NCI-H524 treated with DMSO at 0.1 percent for 48 hours (cell line): Measurements from ENCODE around the gene CYFIP1.

Experiments
- DNase-seq: peaks from one replicate; lab custom pipeline; 2025; lab: John Stamatoyannopoulos, UW

CYFIP1 gene

DNA sequence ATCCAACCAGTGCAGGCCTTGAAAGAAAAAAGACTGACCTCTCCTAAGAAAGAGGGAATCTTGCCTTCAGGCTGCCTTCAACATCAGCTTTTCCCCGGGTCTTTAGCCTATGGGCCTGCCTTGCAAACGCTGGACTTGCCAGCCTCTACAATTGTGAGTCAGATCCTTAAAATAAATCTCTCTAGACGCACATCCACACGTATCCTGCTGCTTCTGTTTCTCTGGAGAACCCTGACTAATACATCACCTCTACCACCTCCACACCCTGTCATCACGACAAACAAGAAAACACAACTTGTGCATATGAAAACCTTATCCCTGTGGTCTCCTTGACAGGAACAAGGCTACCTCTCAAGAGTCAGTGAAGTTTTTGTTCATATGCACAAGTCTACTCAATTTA, 11.8 kb downstream of the CYFIP1 start:
- no peak for DNase-seq

DNA sequence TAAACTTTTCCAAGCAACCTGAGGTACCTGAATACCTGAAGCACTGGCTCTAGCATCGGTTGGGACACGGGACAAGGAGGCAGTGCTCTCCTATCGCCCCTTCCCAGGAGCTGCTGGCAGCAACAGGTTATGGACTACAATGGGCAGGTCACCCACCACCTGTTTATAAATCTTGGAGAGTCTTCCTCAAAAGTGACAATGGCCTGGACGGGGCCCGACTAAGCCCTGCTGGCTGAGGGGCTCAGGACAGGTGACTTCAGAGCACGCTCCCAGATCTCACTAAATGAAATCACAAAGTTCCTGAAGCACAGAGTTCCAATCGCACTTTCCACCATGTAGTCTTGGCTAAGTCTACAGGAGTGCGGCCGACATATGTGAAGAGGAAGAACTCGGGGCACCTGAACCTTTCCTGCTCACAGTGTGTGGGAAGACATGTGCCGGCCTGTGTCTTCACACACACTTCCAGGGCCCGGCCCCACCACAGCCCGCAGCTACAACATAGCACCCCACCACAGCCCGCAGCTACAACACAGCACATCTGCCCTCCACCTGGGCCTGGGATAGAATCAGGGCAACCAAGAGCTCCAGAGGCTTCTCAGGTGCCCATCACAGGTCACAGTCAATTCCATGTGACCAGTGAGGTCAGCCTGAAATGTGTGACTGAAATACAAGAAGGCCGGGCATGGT, 12.9 kb downstream of the CYFIP1 start:
- no peak for DNase-seq

DNA sequence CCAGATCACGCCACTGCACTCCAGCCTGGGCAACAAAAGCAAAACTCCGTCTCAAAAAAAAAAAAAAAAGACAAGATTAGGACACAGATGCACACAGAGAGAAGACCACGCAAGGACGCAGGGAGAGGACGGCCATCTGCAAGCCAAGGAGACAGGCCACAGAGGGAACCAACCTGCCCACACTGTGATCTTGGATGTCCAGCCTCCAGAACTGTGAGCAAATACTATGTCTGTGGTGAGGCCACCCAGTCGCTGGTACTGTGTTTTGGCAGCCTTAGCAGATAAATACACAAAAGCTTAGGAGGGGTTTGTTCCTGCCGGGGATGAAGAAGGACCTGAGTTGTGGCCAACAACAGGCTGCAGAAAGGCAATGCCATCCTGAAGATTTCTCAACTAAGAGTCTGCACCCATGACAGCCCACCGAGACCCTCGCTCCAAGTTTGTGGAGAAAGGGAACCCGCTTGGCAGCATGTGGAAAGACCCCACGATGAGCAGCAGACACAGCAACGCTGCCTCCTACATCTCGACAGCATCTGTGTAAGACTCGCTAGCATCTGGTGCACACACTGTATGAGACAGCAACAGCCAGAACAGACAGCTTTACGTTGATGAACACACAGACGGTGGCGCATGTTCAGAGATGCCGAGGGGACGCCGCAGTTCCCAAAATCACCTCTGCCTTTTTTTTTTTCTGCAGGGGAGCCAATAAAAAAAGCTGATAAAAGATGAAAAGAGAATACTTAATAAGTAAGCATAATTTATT, 13.7 kb downstream of the CYFIP1 start:
- DNase-seq: no peak

DNA sequence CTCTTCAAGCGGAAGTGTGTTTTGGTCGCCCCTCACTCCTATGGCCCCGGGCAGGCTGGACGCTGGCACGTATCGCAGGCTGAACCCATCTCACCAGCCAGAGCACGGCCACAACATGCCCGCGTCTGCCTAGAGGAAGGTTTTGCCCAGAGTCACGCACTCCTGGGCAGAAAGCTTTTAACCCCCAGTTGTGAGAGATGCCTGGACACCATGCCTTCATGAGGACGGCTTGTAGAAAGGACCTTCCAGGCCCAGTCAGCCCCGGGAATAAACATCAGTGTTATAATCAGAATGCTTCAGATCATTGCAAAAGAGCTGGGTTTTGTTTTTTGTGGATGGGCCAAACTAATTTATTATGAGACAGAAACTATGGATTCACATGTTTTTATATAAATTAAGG, 16.5 kb downstream of the CYFIP1 start:
- DNase-seq: no peak

DNA sequence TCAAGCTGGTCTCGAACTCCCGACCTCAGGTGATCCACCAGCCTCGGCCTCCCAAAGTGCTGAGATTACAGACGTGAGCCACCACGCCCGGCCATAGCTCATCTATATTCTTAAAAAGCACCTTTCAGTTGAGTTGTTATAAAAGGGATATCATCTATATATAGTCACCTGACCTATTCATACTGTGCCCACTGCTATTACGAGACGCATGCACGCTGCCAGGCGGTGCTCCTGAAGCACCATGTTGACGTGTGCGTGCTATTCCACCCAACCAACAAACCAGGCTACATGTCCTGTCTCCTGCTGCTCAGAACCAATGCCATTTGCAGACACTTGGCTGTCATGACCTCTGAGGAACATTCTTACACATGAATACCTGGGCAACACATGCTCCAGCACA, 17.6 kb downstream of the CYFIP1 start:
- no peak for DNase-seq

DNA sequence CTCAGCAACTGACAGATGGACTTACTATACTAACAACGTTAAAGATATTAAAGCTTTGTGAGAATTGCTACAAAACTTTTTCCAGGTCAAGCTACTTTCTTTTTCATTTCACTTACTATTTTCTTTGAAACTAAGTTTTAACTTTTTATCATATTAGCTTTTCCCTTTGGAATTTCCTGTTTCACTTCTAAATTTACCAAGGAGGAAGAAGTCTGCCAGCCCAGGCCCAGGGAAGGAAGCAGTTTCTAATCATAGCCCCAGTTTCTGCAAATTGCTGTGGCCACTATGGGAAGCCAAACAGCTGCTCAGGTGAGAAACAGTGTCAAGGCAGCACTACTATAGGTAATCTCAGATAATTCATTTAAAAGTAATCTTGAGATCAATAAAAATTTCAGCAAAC, 18.4 kb downstream of the CYFIP1 start:
- no peak for DNase-seq

DNA sequence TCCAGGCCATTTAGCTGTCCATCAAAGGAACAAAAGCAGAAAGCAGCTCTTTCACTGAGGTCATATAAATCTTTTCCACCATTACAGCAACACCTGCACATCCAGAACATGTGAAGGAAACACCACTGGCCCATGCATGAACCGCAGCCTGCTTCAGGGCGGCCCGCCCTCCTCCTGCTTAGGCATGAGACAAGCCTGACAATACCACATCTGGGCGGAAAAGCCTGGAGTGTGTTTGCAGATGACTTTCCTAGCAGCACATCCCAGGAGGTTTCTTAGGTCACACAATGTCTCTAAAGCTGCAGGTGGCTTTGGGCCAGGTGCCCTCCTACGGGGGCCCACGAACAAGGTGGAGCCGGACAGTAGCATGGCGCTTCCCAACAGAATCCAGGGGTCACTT, 19.6 kb downstream of the CYFIP1 start:
- no peak for DNase-seq

DNA sequence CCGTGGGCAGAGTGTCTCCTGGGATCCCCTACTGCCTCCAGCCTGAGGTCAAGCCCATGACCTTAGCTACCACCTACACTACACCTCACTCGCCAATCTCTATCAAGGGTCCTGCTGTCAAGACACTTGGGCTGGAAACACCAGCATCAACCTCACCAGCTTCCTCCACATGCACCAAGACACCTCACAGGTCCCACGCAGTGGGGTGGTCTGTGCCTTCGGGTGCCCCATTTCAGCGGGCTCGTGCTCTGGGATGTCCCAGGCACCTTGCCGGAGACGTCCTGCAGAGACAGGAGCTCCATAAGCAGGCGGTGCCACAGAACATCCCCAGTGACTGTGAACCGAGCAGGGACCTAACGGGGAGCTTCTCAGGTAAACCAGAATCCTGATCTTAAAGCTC, 20.0 kb downstream of the CYFIP1 start:
- no peak for DNase-seq

DNA sequence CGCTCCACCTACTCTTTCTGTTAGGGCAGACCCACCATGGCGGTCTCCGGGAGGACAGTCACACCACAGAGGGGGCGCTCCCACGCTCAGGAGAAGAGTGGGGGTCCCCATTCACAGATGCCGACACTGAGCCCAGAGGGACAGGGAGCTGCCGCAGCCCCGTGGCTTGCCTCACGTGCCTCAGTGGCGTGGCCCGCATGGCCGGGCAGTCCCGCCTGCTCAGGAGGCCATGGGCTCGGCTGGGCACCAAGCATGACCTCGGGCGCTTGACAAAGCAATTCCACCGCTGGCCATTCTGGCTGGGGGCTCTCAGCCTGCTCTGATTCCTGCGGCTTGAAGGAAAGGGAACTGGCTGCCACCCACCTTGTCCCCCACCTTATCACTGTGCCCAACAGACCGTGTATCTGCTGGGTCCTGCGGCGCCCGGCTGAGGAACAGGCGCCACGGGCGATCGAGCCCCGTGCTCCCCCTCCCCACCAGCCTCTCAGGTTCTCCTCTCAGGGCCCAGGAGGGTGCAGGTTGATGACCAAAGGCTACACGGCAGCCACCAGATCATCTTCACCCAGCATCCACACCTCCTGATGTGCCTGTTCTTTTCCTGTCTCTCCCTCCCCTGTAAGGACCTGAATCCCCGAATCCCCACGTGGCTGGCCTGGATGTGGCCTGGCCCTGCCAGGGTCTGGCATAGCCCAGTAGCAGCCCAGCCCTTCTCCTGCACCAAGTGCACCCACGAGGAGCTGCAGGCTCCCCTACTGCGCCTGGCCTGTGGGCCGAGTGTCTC, 20.7 kb downstream of the CYFIP1 start:
- DNase-seq: no peak

DNA sequence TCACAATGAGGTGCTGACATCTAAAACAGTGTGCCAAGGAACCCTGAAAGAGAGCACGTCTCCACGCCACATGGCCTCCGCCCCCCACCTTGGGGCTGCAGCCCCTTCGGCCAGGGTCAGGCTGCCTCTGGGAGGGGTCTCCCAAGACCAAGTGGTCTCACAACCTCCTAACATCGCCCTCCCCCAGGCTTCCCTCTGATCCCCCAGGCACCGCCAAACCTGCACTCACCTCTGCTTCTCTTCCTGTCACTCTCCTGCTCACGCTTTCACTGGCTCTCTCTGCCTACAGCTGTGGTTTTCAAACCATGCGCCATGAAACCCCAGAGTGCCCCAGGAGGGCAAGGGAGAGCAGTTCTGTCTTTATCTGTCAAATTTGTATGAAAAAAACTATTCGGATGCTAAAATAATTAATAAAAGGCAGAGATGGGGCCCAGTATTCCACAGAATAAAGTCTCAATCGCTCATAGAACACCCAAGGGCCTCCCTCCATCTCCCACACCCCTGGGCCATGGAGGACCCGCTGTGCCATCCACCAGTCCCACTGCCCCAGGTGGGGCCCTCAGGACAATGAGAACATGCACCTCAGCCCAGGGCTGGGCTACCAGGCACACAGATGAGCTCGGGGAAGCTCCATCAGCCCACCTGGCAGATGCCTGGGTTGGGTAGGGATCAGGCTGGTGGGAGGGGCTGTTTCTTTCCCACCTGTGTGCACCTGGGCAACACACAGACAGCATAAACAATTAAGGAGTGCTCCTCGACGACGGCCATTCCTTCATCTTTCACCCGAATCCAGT, 21.5 kb downstream of the CYFIP1 start:
- no peak for DNase-seq

DNA sequence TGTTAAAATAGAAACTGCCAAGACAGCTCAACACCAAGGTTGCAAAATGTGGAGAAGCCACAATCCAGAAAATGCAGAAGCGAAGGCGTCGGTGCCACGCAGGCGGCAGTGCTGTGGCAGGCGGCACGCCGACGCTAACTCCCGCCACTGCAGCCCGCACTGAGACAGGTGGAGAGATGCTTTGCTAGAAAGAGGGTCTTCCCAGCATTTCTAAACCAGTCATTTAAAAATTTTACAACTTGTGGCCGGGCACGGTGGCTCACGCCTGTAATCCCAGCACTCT, 23.2 kb downstream of the CYFIP1 start:
- DNase-seq: no peak

DNA sequence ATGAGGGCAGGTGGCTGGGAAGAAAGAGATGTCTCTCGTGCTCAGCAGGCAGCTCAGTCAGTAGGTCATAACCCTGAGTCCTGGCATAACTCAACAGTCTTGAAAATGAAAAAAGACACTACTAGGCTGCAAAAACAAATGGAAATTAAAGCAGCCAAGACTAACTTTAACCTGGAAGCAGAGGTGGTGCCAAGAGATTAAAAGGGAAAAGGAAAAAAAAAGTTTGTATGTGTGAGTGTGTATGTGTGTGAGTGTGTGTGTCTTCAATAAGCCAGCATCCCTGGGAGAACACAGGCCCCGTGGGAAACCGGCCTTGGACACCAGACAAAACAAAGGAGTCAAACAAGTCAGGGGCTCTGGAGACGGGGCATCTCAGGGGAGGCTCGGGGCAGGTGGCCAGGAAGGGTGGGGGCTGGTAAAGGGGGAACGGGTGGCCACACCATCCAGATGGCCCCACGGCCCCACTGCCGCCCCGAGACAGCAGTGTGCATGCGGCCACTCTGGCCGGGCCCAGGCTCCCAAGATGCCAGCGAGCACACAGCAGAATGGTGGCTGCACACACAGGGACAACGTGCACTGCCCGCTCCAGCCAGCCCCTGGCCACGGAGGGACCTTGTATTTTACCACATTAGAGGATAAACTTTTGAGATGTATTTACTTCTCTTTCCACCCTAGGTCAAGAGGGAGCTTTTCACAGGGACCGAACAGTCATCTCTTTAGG, 23.8 kb downstream of the CYFIP1 start:
- DNase-seq: no peak

DNA sequence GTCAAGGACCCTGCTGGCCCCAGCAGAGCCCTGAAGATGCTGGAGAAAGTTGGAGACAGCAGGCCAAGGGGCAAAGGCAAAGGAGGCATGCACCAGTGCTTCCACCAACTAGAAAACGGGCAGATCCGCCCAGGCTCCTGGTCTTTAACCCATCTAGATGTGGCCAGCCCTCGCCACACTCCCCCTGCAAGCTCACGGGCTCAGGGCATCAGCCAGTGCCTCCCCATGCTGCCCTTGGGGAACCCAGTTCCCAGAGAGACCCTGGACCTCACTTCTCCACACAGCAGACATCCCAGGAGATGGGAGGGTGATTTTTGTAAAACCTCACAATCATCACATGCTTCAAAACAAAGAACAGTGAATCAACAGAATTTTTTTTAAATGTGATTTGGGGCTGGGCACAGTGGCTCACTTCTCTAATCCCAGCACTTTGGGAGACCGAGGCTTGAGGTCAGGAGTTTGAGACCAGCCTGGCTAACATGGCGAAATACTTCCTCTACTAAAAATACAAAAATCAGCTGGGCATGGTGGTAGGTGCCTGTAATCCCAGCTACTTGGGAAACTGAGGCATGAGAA, 24.5 kb downstream of the CYFIP1 start:
- DNase-seq: no peak

DNA sequence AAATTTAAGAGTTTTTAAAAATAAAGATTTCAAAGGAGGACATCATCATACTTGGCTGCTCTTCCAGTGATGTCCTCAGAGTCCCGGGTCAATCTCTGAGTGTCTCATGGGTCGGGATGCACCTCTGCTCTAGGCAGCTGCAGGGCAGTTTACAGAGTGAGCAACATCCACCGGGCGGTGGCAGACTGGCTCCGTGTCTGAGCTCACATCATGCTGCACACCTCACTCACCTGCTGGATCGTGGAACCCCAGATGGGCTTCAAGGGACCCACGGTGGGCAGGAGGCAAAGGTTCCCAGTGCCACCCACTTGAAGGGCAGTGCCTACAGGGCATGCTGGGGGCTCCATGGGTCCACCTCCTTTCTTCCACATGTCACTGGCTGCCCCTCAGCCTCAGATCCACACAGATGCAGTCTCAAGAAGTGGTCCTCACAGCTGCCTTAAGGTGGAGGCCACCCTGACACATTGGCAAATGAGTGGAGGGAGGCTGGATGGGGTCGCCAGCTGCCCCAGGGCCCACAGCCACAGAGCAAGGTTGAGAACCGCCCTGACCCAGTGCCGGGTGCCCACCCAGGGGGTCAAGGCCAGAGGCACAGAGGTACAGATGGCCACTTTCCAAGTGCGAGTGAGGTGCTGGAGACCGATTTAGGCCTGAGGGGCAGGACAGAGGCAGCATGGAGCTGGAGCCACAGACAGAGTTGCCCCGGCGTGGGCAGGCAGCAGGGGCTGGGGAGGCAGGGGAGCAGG, 25.2 kb downstream of the CYFIP1 start:
- no peak for DNase-seq

DNA sequence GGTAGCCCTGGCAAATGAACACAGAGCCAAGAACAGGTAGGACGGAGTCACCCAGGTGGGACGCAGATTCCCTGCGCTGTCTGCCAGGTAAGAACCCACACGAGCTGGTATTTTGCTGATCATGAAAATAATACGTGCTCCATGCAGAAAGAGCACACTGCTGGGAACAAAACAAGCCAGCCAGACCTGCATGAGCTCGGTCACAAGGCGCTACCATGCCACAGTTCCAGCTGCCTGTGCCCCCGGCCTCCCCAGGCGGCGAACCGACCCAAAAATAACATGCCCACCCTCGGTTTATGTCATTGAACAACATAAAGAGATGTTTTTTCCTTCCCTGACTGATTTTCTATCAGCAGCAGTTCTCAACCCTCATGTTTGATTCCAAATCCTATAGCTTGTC, 25.8 kb downstream of the CYFIP1 start:
- no peak for DNase-seq

DNA sequence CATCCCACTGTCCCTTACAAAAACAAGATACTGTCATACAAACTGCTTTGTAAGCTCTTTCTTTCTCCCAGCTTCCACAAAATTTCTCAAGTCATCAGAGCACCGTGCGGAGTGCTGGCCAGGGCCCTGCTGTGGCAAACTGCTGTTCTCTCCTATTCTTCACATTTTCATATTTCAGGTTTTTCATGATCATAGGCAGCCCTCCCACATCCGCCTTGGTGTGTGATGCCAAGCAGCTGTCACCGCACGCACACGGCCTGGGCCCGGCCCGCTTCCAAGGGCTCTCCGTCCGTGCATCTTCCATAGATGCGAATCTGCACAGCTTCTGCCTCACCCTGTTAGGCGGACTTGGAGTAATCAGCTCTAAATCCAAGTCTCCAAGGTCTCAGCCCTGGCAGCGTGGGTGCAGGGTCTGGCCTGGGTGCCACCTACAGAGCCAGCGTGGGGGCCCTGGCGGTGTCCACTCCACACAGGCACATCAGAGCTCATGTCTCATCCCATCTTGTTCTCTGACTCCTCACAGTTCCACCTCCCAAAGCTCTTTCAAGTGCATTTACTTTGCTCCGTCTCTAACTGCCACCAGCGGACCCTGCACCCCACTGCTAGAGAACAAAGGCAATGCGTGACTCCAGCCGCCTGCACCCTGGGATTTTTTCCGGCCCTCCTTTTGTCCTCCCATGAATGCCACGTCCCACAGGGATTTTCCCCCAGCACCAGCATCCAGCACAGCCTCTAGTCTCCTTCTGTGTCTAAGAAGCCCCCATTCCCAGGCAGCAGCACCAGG, 27.2 kb downstream of the CYFIP1 start:
- DNase-seq: no peak

DNA sequence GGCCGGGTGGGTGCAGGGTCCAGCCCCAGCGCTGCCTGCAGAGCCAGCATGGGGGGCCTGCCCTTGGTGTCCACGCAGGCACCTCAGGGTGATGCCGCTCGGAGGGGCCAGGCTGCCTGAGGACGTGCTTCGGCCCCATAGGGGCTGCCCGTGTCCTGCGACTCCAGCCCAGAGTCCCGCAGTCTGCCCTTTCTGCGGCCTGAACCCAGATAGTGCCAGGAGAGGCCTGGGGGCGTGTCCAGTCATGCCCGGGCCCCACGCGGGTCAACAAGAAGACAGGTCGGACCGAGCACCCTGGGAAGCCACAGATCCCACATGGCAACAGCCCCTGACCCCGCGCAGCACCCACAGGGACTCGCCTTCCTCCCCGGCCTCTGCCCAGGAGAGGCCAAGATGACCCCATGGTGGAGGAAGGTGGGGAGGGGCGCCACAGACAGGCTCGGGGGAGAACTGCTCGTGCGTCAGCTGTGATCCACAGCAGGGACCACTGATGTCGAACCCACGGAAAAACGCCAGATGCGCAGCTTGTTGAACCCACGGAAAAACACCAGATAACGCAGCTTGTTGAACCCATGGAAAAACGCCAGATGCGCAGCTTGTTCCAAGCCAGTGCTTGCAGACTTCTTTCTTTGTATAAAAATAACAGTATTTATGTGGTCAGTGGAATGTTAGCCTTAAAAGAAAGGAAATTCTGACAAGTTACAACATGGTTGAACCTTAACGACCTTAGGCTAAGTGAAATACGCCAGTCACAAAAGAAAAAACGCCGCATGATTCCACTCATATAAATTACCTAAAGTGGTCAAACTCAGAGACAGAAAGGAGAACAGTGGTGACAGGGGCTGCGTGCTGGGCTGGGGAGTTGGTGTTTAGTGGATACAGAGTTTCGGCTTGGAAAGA, 28.5 kb downstream of the CYFIP1 start:
- no peak for DNase-seq

DNA sequence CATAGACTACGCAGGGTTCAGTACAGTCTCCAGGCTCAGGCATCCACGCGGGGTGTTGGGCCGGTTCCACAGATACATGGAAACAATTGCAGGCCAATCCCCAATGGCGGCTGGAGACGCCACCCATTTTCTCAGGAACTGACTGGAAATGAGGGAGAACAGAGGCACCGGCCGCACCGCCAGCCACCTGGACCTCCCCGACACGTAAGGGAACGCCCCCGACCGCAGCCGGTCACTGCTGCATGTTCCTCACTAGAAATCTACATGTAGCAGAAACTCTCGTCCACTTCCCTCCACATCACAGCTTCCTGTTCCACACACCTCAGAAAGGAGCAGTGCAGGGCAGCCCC, 29.2 kb downstream of the CYFIP1 start:
- DNase-seq: no peak
